Head of caudate nucleus (tissue), 42 donors: ENCODE measurements around the gene MCRS1.
A peak's percentile ranks its signal among the peaks of the same experiment; 100 is the strongest.
"Not testable (repeated sequence)": the region's sequence is repeated elsewhere in the genome, so short reads cannot be mapped to it uniquely, and the experiment has no call there.

Experiments
- DNase-seq, 42 donors: peaks; one replicate each; pipeline versions ENCODE4 v3.0.0 to v3.0.0-alpha.2; 2020 to 2021; ENCODE audit warnings: mixed read lengths in 7 of 42
- intact Hi-C: fragments of 100-400 bp; cut with DNase I; formaldehyde crosslinking; loops from one replicate; pipeline ENCODE4 v1.15.0; 2022

Gene MCRS1

DNA sequence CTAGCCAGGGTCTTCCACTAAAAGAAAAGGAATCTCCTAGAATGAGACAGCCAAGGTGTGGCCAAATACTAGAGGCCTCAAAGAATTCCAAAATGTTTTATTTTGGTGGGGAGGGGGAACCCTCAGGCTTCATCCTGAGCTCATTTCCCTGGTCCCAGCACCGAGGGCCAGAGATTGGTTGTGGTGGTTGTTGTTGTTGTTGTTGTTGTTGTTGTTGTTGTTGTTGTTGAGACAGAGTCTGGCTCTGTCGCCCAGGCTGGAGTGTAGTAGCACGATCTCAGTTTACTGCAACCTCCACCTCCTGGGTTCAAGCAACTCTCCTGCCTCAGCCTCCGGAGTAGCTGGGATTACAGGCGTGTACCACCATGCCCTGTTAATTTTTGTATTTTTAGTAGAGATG lies 33.8 kb downstream of the MCRS1 start:
- peak in 2 of 42 donors; percentile 6 to 16 for DNase-seq
- intact Hi-C loops, result not testable (repeated sequence)

- intact Hi-C loops, result no loop called here
- DNase-seq, result peak in 1 of 42 donors; percentile 22
Measured at GRCh38 chr12:49533331-49533730, 34.6 kb downstream of the MCRS1 start.

DNA sequence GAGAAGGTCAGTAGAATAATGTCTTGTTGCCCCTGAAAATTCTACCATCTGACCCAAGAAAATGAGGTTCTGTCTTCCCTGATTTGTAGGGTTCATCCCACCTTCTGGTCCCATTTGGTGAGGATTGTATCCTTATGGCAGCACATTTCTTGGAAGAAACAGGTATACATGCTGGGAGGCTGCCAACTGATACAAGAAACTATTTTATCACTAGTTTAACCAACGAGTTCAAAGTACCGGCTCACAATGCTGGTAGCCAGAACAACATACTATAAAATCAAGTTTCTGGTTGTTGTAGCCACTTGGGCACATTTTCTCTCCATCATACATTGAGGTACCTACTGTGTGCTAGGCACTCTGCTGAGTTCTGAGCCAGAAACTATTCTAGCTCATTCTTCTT lies 36.2 kb downstream of the MCRS1 start:
- intact Hi-C loops, result no loop called here
- DNase-seq, result no peak

DNA sequence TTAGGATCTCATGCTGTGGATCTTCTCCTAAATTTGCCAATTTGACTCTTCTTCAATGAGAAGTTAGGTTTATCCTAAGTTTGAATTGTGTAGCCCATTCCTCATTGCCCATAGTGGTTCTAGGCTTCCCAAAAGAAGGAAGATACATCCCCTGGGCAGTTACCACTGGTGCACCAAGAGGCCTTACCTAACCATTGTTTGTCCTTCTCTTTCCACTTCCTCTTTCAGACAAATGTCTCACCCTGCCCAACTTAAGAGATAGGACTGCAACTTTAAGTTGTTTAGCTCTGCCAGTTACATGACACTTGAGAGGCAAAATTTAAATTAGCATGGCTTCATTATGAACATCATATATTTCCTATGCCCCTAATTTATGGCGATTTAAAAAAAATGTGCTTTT lies 38.5 kb downstream of the MCRS1 start:
- no peak for DNase-seq
- intact Hi-C loops, result no loop called here

- DNase-seq, result peak in 1 of 42 donors; percentile 21
- intact Hi-C loops, result no loop called here
Measured at GRCh38 chr12:49527361-49528130, 40.4 kb downstream of the MCRS1 start.

DNA sequence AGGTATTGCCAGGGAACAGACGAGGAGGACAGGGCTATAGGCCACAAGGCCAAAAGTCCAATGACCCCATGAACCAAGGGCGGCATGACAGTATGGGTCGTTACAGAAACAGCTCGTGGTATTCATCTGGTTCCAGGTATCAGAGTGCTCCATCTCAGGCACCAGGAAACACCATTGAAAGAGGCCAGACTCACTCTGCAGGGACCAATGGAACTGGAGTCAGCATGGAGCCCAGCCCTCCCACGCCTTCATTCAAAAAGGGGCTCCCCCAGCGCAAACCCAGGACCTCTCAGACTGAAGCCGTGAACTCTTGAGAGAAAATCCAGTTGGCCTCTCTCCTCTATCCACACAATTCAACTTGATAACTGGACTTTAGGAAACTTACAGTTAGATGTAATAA lies 42.0 kb downstream of the MCRS1 start:
- intact Hi-C loops, result no loop called here
- no peak for DNase-seq

GRCh38 chr12:49524660-49525324 lies 43.1 kb downstream of the MCRS1 start:
- DNase-seq, result no peak
- intact Hi-C loops, result no loop called here

DNA sequence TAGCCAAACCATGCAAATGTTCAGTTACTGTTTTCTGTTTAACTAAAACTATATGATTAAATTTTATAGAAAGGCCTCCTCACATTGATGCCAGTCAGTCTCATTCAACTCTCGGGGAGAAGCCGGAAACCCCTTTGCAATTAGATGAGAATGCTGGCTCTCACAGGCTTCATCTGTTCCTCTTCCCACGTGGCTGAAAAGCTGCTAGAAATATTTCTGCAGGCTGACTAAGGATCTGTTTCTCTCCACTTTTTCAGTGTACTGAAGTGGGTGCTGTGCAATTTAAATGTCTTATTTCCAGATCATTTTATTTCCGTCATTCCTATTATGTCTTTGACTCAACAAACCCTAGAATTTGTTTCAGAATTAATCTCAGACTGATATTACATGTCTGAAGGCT lies 46.6 kb downstream of the MCRS1 start:
- intact Hi-C loops, result no loop called here
- peak in 10 of 42 donors; percentile 27 to 74 (median 46) for DNase-seq

DNA sequence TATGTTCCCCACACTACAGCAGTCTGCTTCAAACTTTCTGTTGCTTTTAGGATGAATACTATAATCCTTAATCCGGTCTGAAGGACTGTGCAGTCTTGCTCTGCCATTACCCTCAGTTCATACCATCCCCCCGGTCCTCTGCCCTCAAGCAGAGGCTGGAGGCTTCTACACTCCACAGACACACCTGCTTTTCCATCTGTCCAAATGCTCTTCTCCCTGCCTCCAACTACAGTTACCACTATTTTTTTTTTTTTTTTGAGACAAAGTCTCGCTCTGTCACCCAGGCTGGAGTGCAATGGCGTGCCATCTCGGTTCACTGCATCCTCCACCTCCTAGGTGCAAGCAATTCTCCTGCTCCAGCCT lies 48.4 kb downstream of the MCRS1 start:
- DNase-seq, result no peak
- intact Hi-C loops, result loop anchor here (5.0 kb wide), 1 partner anchor 162 kb away; no protein-coding TSS in a partner anchor

GRCh38 chr12:49518914-49519573 lies 48.9 kb downstream of the MCRS1 start:
- DNase-seq, result peak in 4 of 42 donors; percentile 11 to 58 (median 32)
- intact Hi-C loops, result loop anchor here (5.0 kb wide), 1 partner anchor 162 kb away; no protein-coding TSS in a partner anchor

GRCh38 chr12:49515266-49515665 lies 52.7 kb downstream of the MCRS1 start:
- no peak for DNase-seq
- intact Hi-C loops, result loop anchor here (5.0 kb wide), 1 partner anchor 158 kb away; no protein-coding TSS in a partner anchor

DNA sequence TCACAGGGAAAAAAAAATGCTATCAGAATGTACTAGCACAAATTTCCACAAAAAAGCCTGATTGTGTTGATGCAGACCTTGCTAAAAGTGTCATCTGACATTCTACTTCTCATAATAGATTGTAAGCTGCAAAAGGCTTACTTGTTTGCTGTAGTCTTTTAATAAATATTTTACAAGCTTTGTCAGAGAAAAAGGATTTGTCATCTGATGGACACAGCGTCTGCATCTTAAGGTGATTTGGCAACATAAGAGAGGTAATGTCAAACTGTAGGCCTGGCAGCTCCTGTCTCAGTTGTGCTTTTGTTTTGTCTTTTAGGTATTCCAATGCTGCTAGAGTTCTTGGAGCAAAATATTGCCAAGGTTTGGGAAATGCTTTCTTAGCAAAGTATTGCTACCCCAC lies 55.4 kb downstream of the MCRS1 start:
- intact Hi-C loops, result no loop called here
- DNase-seq, result no peak

DNA sequence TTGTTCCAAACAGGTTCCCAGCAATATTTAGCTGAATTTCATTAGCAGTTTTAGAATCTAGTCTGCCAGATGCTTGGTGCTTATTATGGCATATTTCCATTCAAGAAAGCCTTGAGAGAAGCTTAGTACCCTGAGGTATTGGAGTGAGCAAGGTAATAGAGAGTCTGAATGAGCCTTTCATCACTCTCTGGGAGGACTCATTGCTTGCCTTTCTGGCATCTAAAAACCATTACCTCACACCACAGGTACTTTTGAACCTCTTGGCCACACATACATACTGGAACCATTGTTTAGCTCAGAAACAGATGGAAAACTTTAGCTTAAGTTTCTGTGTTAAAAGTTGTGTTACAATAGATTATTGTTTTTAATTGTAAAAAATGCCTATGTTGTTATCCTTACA lies 56.5 kb downstream of the MCRS1 start:
- intact Hi-C loops, result no loop called here
- no peak for DNase-seq

DNA sequence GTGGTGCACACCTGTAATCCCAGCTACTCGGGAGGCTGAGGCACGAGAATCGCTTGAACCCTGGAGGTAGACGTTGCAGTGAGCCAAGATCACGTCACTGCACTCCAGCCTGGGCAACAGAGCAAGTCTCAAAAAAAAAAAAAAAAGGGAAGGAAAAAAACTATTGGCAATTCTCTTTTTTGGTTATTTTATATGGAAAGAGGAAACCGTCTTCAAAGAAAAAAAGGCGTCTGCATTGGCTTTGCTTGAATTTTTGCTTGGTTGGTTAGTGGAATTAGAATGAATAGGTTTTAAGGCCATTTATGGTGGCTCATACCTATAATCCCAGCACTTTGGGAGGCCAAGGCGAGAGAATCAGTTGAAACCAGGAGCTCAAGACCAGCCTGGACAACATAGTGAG lies 58.3 kb downstream of the MCRS1 start:
- intact Hi-C loops, DNase-seq: not testable (repeated sequence)
